Measurements from ENCODE around the gene GALNT10. TPM values are rescaled to one million over a fixed set of nuclear protein-coding genes. Genes with fewer than 3 reads are reported as not detected.

Gene GALNT10
- total and polyA plus RNA-seq, 2 of the 8 experiments (the other 6 are each of a cell fraction or from before 2014, with no cell fraction given), result 4.6 to 15.5 TPM

- POLR2A ChIA-PET (ENCODE audit: partially characterized antibody), result no interaction called here
- Histone ChIP-seq H3K9ac (replicated peaks in 1 of 4; ENCODE audit: extremely low read depth in 1 of 4, low read depth in 3 of 4, low read length in 3 of 4) (no peak overlapping the region), H3K27me3 (replicated peaks in 1 of 4; ENCODE audit: control insufficient read depth in 3 of 4, extremely low read depth in 1 of 4, insufficient read depth in 3 of 4, low read length in 3 of 4) (no peaks in the 10 kb centered on the region), H2AK5ac (ENCODE audit: low read depth, low read length) (no peak overlapping the region), H4K20me1 (replicated peaks in 1 of 2; ENCODE audit: control insufficient read depth in 1 of 2, insufficient read depth in 2 of 2, low read length in 2 of 2) (peaks cover 0 to 6% of the 10 kb centered on the region in 2 experiments), H3K4me2 (ENCODE audit: insufficient read depth in 1 of 2, low read depth in 2 of 2, low read length in 2 of 2) (no peak overlapping the region), H3K27ac (ENCODE audit: low read depth, low read length) (no peak overlapping the region), H2BK20ac (ENCODE audit: low read length) (no peak overlapping the region), H3K23me2 (ENCODE audit: low read depth, low read length) (no peaks in the 10 kb centered on the region), H4K8ac (ENCODE audit: extremely low read depth, insufficient read depth, low read length) (no peak overlapping the region), H2BK12ac (ENCODE audit: low read depth, low read length) (no peak overlapping the region), H3K79me1 (ENCODE audit: low read depth, low read length) (peaks cover under 1% of the 10 kb centered on the region; the same call in 1 of the 2 replicates), H4K91ac (replicated peaks; ENCODE audit: insufficient read length, low read length) (no peak overlapping the region), H4K5ac (ENCODE audit: insufficient read length, low read depth, low read length) (no peak overlapping the region), H3K23ac (ENCODE audit: insufficient read length) (no peak overlapping the region), H3K4me3 (ENCODE audit: extremely low read depth in 1 of 4, insufficient read depth in 2 of 4, low read depth in 3 of 4, low read length in 4 of 4) (no peak overlapping the region), H2BK15ac (ENCODE audit: low read length) (no peak overlapping the region), H2AFZ (ENCODE audit: low read length) (no peak overlapping the region), H3K56ac (replicated peaks; ENCODE audit: insufficient read length, low read depth, low read length) (no peak overlapping the region), H3K79me2 (ENCODE audit: control insufficient read depth in 1 of 2, insufficient read depth in 2 of 2, low read length in 2 of 2) (no peaks in the 10 kb centered on the region), H2BK120ac (replicated peaks; ENCODE audit: low read depth, low read length) (no peak overlapping the region), H3K36me3 (ENCODE audit: control insufficient read depth in 2 of 4, insufficient read depth in 4 of 4, low read length in 3 of 4) (peaks cover 6 to 34% (median 16%) of the 10 kb centered on the region in 4 experiments; a peak in 7 of 8 replicates), H3K4me1 (replicated peaks in 1 of 4; ENCODE audit: control insufficient read depth in 3 of 4, insufficient read depth in 4 of 4, low read length in 3 of 4) (no peaks in the 10 kb centered on the region), H3K18ac (ENCODE audit: extremely low read depth, low read length) (no peak overlapping the region), H3K4ac (replicated peaks; ENCODE audit: insufficient read length, low read depth, low read length) (no peak overlapping the region), H3K14ac (ENCODE audit: insufficient read length) (no peak overlapping the region), H3K9me3 (ENCODE audit: insufficient read depth in 2 of 2, low read depth in 1 of 2, low read length in 1 of 2) (no peaks in the 10 kb centered on the region), H2BK5ac (ENCODE audit: low read depth, low read length) (no peak overlapping the region)
- DNase-seq (ENCODE audit: low read depth in 1 of 2, low spot score in 2 of 2), result no peak
- no peak for TF ChIP-seq ZNF274 (IDR thresholded peaks at IDR 0.05; ENCODE audit: borderline replicate concordance, extremely low read depth, low read length)
- no peak for TF ChIP-seq TBP (IDR thresholded peaks at IDR 0.05; ENCODE audit: low read depth, low read length)
- no peak for TF ChIP-seq SP1 (IDR thresholded peaks at IDR 0.05; ENCODE audit: low read depth, low read length)
- no peak for TF ChIP-seq EGR1 (IDR thresholded peaks at IDR 0.05; ENCODE audit: borderline replicate concordance, low read depth, low read length)
- TF ChIP-seq RFX5 (IDR thresholded peaks at IDR 0.05; ENCODE audit: borderline replicate concordance, low read depth, low read length), result no peak
- TF ChIP-seq JUN (IDR thresholded peaks at IDR 0.05; ENCODE audit: low read depth, low read length), result no peak
- TF ChIP-seq USF2 (IDR thresholded peaks at IDR 0.05; ENCODE audit: low read length), result no peak
- CTCF ChIA-PET (ENCODE audit: partially characterized antibody), result interaction anchor here (1.2 to 4.6 kb wide), 2 partner anchors 12 to 34 kb away, joined by 5 to 17 read pairs; no protein-coding TSS in a partner anchor
- WGBS, 2 experiments (ENCODE audit: extremely low coverage in 1 of 2, insufficient coverage in 1 of 2, insufficient read length in 1 of 2, insufficient replicate concordance in 2 of 2, low coverage in 1 of 2, low lambda C conversion rate in 2 of 2, missing lambda C conversion rate in 1 of 2), result 93% methylated on average over 5 of the region's 5 CpGs; no CpG with 5 or more reads in 1 of the 2 experiments
- FAIRE-seq, result no peak
Observed at GRCh38 chr5:154455585-154455984, 265.1 kb downstream of the GALNT10 start.
